Measurements from ENCODE around the gene GNG7.

GNG7 gene

GRCh38 chr19:2462635-2463421 is 239.7 kb downstream of the GNG7 start:
- Histone ChIP-seq H3K9me3 (ENCODE audit: severe bottlenecking) (no peaks in the 10 kb centered on the region), H3K27ac (ENCODE audit: poor library complexity, severe bottlenecking) (peak overlapping the region; percentile 46), H3K4me1 (ENCODE audit: insufficient read depth, poor library complexity, severe bottlenecking) (no peaks in the 10 kb centered on the region), H3K27me3 (ENCODE audit: insufficient read depth, poor library complexity, severe bottlenecking) (no peaks in the 10 kb centered on the region), H3K4me3 (ENCODE audit: severe bottlenecking) (peak overlapping the region; percentile 39), H3K36me3 (ENCODE audit: low read depth) (no peaks in the 10 kb centered on the region)
- ATAC-seq (ENCODE audit: low read depth) = 0 out of 3 replicates have a peak, but pooled peaks have one; percentile 19
- TF ChIP-seq CTCF (IDR thresholded peaks at IDR 0.05; ENCODE audit: poor library complexity, severe bottlenecking) = no peak
- DNase-seq (ENCODE audit: low spot score) = no peak

- ATAC-seq (ENCODE audit: low read depth) = peak; percentile 53
- Histone ChIP-seq H3K4me3 (ENCODE audit: severe bottlenecking) (peak overlapping the region; percentile 39), H3K4me1 (ENCODE audit: insufficient read depth, poor library complexity, severe bottlenecking) (no peaks in the 10 kb centered on the region), H3K9me3 (ENCODE audit: severe bottlenecking) (no peaks in the 10 kb centered on the region), H3K27ac (ENCODE audit: poor library complexity, severe bottlenecking) (peak overlapping the region; percentile 46), H3K36me3 (ENCODE audit: low read depth) (no peaks in the 10 kb centered on the region), H3K27me3 (ENCODE audit: insufficient read depth, poor library complexity, severe bottlenecking) (no peaks in the 10 kb centered on the region)
- TF ChIP-seq CTCF (IDR thresholded peaks at IDR 0.05; ENCODE audit: poor library complexity, severe bottlenecking) = no peak
- DNase-seq (ENCODE audit: low spot score) = no peak
Observed at GRCh38 chr19:2461751-2462634, 240.5 kb downstream of the GNG7 start.
